ENCODE measurements around the gene PLD6.

The PLD6 gene

GRCh38 chr17:17151962-17152361, 54.2 kb downstream of the PLD6 start:
- FAIRE-seq = no peak

- FAIRE-seq = no peak
Measured at GRCh38 chr17:17151541-17151940, 54.6 kb downstream of the PLD6 start.

GRCh38 chr17:17151055-17151454, 55.1 kb downstream of the PLD6 start:
- FAIRE-seq = no peak

Measured in A204.1 (cell line).